ENCODE data around the gene RND3.

DNA sequence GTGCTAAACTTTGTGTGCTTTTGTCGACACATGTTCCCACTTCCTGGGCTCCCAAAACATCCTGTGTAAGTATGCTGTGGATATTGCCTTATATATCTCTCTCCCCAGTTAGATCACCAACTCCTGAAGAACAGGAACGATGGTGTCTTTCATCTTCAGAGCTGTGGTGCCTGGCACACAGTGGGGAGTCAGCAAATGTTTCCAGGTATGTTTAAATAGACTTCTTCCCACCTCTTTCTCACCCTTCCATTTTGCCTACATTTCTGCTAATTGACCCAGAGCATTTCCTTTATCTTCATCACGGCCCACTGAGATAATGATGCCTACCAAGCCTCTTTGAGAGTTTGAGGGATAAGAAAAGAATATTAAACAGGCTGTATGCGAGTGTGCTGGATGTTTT is 60.7 kb downstream of the RND3 start:
- TF ChIP-seq, protein P1, sequence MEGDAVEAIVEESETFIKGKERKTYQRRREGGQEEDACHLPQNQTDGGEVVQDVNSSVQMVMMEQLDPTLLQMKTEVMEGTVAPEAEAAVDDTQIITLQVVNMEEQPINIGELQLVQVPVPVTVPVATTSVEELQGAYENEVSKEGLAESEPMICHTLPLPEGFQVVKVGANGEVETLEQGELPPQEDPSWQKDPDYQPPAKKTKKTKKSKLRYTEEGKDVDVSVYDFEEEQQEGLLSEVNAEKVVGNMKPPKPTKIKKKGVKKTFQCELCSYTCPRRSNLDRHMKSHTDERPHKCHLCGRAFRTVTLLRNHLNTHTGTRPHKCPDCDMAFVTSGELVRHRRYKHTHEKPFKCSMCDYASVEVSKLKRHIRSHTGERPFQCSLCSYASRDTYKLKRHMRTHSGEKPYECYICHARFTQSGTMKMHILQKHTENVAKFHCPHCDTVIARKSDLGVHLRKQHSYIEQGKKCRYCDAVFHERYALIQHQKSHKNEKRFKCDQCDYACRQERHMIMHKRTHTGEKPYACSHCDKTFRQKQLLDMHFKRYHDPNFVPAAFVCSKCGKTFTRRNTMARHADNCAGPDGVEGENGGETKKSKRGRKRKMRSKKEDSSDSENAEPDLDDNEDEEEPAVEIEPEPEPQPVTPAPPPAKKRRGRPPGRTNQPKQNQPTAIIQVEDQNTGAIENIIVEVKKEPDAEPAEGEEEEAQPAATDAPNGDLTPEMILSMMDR (IDR thresholded peaks at IDR 0.05) = no peak
- TF ChIP-seq POLR2A (IDR thresholded peaks at IDR 0.05) = no peak

Measured in esophagus squamous epithelium (tissue), 4 donors.